RCC 7860 (cell line): Measurements from ENCODE around the gene TANK.
"Not testable (repeated sequence)": the region's sequence is repeated elsewhere in the genome, so short reads cannot be mapped to it uniquely, and the experiment has no call there.

Experiments used
- DNase-seq: peaks from one replicate; pipeline ENCODE4 v3.0.0-alpha.2; 2015; ENCODE audit warnings: low spot score
- FAIRE-seq: peaks from 2 replicates; lab custom pipeline; 2012; peaks lifted over from hg19 to GRCh38; lab: Jason Lieb, UNC

TANK gene

DNA sequence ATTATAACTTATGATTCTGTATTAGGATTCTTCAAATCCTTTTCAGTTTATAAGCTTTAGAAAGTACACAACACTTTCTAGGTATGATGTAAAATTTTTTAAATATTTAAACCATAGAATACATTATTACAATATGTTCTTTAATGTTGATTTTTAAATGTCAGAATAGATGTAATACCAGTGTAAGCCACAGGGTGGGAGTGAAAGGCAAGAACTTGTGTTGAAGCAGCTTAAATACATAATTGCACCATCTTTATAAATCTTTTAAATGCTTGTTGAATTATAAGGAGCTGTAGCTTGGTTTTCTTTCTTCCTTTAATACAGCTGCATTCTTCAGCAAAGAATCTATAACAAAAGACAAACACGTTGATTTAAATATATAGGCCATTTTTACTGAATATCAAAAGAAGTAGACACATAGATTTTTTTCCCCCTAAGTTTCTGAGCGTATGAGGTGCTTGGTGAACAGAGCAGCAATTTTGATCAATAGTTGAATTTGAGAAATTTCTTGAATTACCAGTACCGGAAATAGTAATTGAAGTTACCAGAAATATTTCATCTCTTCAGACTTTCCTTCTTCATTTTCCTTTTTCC, 63.0 kb downstream of the TANK start:
- DNase-seq (no peak), FAIRE-seq (peak; percentile 91)

GRCh38 chr2:161228511-161229240, 68.4 kb downstream of the TANK start:
- DNase-seq (no peak), FAIRE-seq (no peak)

- no peak for FAIRE-seq
These were observed 70.7 kb downstream of the TANK start for GRCh38 chr2:161230959-161231358.

DNA sequence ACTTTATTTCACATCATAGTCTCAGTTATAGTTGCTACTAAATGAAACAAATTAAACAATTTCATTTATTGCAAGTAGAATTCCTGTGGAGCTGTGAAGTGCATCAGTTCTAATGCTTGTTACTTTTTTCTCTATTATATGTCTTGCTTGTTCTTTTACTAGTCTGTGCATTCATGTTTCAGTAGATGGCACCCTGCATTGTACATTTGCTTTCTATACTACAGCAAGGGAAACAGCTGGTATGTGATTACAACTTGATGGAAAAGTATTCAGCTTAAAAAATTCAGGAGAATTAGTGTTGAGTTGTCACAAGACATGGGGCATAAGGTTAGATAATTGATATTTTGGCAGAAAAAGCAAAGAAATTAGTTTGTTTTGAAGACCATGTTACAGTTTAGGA, 72.3 kb downstream of the TANK start:
- FAIRE-seq, result no peak
- DNase-seq, result no peak

More at GRCh38 chr2:161230959-161231358, 70.7 kb downstream of the TANK start:
- DNase-seq, result no peak

GRCh38 chr2:161233858-161234431, 73.7 kb downstream of the TANK start:
- no peak for FAIRE-seq
- DNase-seq, result no peak

- DNase-seq, result no peak
- peak; percentile 53 for FAIRE-seq
These were observed 74.4 kb downstream of the TANK start for GRCh38 chr2:161234627-161235026.

- no peak for FAIRE-seq
- no peak for DNase-seq
These were observed 77.4 kb downstream of the TANK start for GRCh38 chr2:161237392-161238264.

DNA sequence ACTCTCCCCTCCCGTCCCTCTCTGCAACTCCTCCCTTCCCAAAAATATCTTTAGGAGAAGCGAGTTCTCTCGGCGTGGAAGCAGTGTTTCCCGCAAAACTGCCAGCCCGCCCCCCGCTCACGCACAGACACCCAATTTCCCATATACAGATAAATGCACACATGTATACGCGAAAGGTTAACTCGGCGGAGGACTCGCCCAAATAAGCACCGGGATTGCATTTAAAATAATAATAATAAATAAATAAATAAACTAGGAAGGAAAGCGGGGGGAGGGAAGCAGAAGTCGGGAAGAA, 78.0 kb downstream of the TANK start:
- DNase-seq, result no peak
- no peak for FAIRE-seq

DNA sequence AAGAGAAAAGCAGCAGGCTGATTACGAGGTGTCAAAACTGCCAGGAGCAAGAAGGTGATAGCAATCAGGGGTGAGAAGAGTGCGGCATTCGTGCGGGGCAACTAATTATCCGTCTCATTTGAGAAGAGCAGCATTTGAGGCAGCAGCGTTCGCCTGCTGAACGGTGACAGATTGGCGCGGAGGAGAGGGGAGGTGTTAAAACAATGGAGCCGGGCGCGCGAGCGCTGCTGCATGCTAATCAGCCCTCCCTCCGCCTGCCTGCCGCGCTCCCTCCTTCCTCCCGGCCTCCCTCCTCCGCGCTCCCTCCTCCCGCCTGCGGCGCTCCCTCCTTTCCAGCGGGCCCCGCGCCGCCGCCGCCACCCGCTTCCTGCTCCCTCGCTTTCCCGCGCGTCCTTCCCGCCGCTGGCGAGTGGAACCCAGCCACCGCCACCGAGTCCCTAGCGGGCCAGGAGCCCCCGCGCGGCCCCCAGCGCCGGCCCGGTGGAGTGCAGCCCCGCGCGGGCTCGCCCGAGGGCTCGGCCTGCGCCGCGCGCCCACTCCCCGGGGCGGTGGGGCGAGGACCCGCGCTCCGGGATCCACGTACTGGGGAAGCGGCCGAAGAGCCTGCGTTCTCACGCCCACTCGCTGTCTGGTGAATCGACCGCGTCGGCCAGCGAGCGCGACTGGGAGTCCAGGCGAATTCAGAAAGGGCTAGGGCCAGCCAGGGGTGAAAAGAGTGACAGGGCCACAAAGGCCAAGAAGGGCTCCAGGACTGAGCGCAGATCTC, 78.5 kb downstream of the TANK start:
- DNase-seq (no peak), FAIRE-seq (no peak)

GRCh38 chr2:161239326-161240109, 79.3 kb downstream of the TANK start:
- DNase-seq (no peak), FAIRE-seq (no peak)

DNA sequence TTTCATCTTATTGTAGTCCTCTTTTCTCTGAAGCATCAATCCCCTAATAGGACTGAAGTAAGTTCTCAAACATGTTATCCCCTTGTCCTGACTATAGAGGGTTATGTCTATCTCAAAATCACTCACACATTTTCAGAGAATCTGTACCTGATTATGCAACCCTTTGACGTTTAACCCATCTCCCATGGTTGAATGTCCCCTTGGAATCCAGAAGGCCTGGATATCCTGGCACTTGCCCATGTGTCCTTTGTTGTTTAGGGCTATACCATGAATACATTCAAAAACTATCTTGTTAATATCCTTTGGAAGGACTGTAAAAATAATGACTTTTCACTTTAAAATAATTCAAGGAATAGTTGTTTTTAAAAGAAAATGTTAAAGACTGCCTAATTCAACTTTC, 81.7 kb downstream of the TANK start:
- DNase-seq, result no peak
- FAIRE-seq, result no peak

- DNase-seq (no peak), FAIRE-seq (no peak)
These were observed 83.1 kb downstream of the TANK start for GRCh38 chr2:161243312-161243711.

- DNase-seq, result no peak
- FAIRE-seq, result no peak
These were observed 83.7 kb downstream of the TANK start for GRCh38 chr2:161243905-161244304.

GRCh38 chr2:161244387-161245260, 84.4 kb downstream of the TANK start:
- DNase-seq, FAIRE-seq: not testable (repeated sequence)

DNA sequence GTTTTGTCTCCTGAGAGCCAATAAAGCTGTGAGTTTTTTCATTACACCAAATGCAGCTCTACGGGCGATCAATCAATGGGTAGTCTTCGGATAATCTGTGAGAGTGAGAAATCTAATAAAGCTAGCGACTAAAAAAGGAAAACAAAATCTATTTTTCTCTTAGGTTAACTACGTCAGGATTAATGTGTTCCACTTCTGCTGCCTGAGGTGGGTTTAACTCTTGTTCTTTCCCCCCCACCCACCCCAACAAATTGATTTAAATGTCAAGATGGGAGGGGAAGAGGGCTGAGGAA, 85.0 kb downstream of the TANK start:
- FAIRE-seq (no peak), DNase-seq (no peak)

DNA sequence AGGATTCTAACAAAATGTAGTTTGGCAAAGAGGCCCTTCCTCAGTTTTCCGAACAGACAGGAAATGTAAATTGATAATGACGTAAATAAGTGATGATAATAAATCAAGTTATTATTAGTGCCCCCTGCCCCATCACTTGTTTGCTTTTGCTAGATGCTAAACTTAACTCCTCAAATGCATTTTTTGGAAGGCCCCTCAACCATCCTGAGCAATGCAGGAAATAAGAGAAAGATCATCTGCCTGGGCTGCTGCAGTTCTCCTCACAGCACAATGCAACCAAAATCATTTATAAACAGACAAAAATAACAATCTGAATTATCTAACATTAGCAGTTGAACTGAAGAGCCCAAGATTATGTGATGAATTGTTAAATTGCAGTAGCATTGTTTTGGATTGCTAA, 85.4 kb downstream of the TANK start:
- FAIRE-seq, result no peak

GRCh38 chr2:161246281-161246680, 86.1 kb downstream of the TANK start:
- FAIRE-seq (no peak), DNase-seq (no peak)

More for the DNA sequence above, 85.4 kb downstream of the TANK start:
- no peak for DNase-seq

- DNase-seq, result peak; percentile 66
- FAIRE-seq, result peak; percentile 86
These were observed 90.7 kb downstream of the TANK start for GRCh38 chr2:161250864-161251436.
